ENCODE data around the gene PPP1R1B. TPM values are rescaled to one million over a fixed set of nuclear protein-coding genes. Genes with fewer than 3 reads are reported as not detected.

PPP1R1B gene
- total RNA-seq, 1 donor from 2014 or later = not detected

- Histone ChIP-seq H3K9ac (peak within 1 kb of the TSS; percentile 31), H3K4me2 (peak within 1 kb of the TSS; percentile 88), H3K9me3 (ENCODE audit: low read depth) (no peaks in the 10 kb centered on the region), H3F3A (ENCODE audit: low read depth) (peaks cover 21% of the 10 kb centered on the region), H3K27me3 (no peaks in the 10 kb centered on the region), H3K4me3 (peak within 1 kb of the TSS; percentile 67), H3K36me3 (no peaks in the 10 kb centered on the region), H3K27ac (no peak within 1 kb of the TSS), H3K79me2 (ENCODE audit: low read depth) (peaks cover 45% of the 10 kb centered on the region), H3K4me1 (peaks cover 36% of the 10 kb centered on the region), H4K20me1 (ENCODE audit: low read depth) (peaks cover 44% of the 10 kb centered on the region), H2AFZ (replicated peaks) (peak within 1 kb of the TSS; percentile 77)
- Mint-ChIP-seq H3K4me3 (peak within 1 kb of the TSS; percentile 90), H3K4me1 (peaks cover 49% of the 10 kb centered on the region), H3K27me3 (ENCODE audit: insufficient read depth, low read depth) (peaks cover 3% of the 10 kb centered on the region), H3K36me3 (no peaks in the 10 kb centered on the region), H3K9me3 (no peaks in the 10 kb centered on the region), H3K27ac (peak within 1 kb of the TSS; percentile 46)
- DNase-seq (ENCODE audit: low spot score) = peak; percentile 96
- peak; percentile 19 for TF ChIP-seq CTCF (IDR thresholded peaks at IDR 0.05)
- no peak for TF ChIP-seq EZH2 (IDR thresholded peaks at IDR 0.05)
These were observed 10.4 kb downstream of the PPP1R1B start, which contains the start of gene STARD3 for GRCh38 chr17:39636927-39637736. STARD3 (plus strand) TSS chr17:39637144; CDS start chr17:39653532, 16,388 bp downstream.

- Mint-ChIP-seq H3K36me3 (peaks cover 2% of the 10 kb centered on the region), H3K27me3 (ENCODE audit: insufficient read depth, low read depth) (peaks cover 3% of the 10 kb centered on the region), H3K27ac (no peak overlapping the region), H3K4me3 (peak overlapping the region; percentile 90), H3K9me3 (no peaks in the 10 kb centered on the region), H3K4me1 (peaks cover 52% of the 10 kb centered on the region)
- H3K9ac ChIP-seq = no peak overlapping the region
- H3K27me3 ChIP-seq = no peaks in the 10 kb centered on the region
- peaks cover 51% of the 10 kb centered on the region for H3K79me2 ChIP-seq (ENCODE audit: low read depth)
- peaks cover 36% of the 10 kb centered on the region for H3K4me1 ChIP-seq
- no peaks in the 10 kb centered on the region for H3K9me3 ChIP-seq (ENCODE audit: low read depth)
- peak overlapping the region; percentile 67 for H3K4me3 ChIP-seq
- no peak overlapping the region for H2AFZ ChIP-seq (replicated peaks)
- H4K20me1 ChIP-seq (ENCODE audit: low read depth) = peaks cover 56% of the 10 kb centered on the region
- no peaks in the 10 kb centered on the region for H3K36me3 ChIP-seq
- peak overlapping the region; percentile 88 for H3K4me2 ChIP-seq
- no peak for TF ChIP-seq CTCF (IDR thresholded peaks at IDR 0.05)
- TF ChIP-seq EZH2 (IDR thresholded peaks at IDR 0.05) = no peak
- TF ChIP-seq EZH2phosphoT487 (IDR thresholded peaks at IDR 0.05) = no peak
- no peak for DNase-seq (ENCODE audit: low spot score)
- no peak overlapping the region for H3K27ac ChIP-seq
- peaks cover 21% of the 10 kb centered on the region for H3F3A ChIP-seq (ENCODE audit: low read depth)
These were observed 11.6 kb downstream of the PPP1R1B start for GRCh38 chr17:39638317-39638716.

- H3K27ac Mint-ChIP-seq = no peak overlapping the region
- peaks cover 54% of the 10 kb centered on the region for H3K4me1 Mint-ChIP-seq
- H3K36me3 Mint-ChIP-seq = peaks cover 2% of the 10 kb centered on the region
- TF ChIP-seq EZH2phosphoT487 (IDR thresholded peaks at IDR 0.05) (no peak), EZH2 (IDR thresholded peaks at IDR 0.05) (no peak), CTCF (IDR thresholded peaks at IDR 0.05) (no peak)
- H3K4me3 ChIP-seq = no peak overlapping the region
- H3K9ac ChIP-seq = no peak overlapping the region
- H3K27ac ChIP-seq = no peak overlapping the region
- no peaks in the 10 kb centered on the region for H3K9me3 Mint-ChIP-seq
- H3K4me2 ChIP-seq = no peak overlapping the region
- H3K4me1 ChIP-seq = peaks cover 36% of the 10 kb centered on the region
- H3F3A ChIP-seq (ENCODE audit: low read depth) = peaks cover 21% of the 10 kb centered on the region
- H4K20me1 ChIP-seq (ENCODE audit: low read depth) = peaks cover 62% of the 10 kb centered on the region
- no peak overlapping the region for H2AFZ ChIP-seq (replicated peaks)
- no peak for DNase-seq (ENCODE audit: low spot score)
- no peaks in the 10 kb centered on the region for H3K36me3 ChIP-seq
- peaks cover 7% of the 10 kb centered on the region for H3K27me3 Mint-ChIP-seq (ENCODE audit: insufficient read depth, low read depth)
- H3K9me3 ChIP-seq (ENCODE audit: low read depth) = no peaks in the 10 kb centered on the region
- H3K4me3 Mint-ChIP-seq = peak overlapping the region; percentile 71
- no peaks in the 10 kb centered on the region for H3K27me3 ChIP-seq
- peaks cover 58% of the 10 kb centered on the region for H3K79me2 ChIP-seq (ENCODE audit: low read depth)
These were observed 12.3 kb downstream of the PPP1R1B start for GRCh38 chr17:39639043-39639442.
